ENCODE measurements around the gene CWC22. TPM values are rescaled to one million over a fixed set of nuclear protein-coding genes. Genes with fewer than 3 reads are reported as not detected.
"Not testable (repeated sequence)": the region's sequence is repeated elsewhere in the genome, so short reads cannot be mapped to it uniquely, and the experiment has no call there.

The CWC22 gene
- polyA plus RNA-seq, 3 donors from 2014 or later: 15.2 to 28.3 (median 21.1) TPM

DNA sequence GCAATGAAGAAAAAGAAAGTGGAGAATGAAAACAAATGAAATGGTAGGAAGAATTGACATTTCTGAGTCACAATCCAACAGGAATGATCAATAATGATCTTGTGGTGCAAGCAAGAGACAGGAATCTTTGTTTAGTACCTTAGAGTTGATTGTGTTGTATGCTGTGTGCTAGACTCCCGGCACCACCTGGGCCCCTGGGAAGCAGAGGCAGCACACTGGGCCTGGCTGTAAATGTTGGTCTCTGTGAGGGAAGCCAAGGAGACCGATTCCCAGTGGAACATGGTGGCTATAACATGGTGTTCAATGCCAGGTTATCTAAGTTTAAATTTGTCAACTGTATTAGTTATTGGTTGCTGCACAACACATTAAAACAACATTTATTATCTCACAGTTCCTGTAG is 9.8 kb upstream of the CWC22 start:
- Mint-ChIP-seq H3K9me3 (no peaks in the 10 kb centered on the region), H3K27me3 (ENCODE audit: low read depth in 3 of 3) (peaks cover 2 to 11% (median 2%) of the 10 kb centered on the region in 3 donors), H3K36me3 (no peaks in the 10 kb centered on the region), H3K27ac (no peak overlapping the region), H3K4me1 (no peaks in the 10 kb centered on the region), H3K4me3 (no peak overlapping the region)
- DNase-seq: no peak

DNA sequence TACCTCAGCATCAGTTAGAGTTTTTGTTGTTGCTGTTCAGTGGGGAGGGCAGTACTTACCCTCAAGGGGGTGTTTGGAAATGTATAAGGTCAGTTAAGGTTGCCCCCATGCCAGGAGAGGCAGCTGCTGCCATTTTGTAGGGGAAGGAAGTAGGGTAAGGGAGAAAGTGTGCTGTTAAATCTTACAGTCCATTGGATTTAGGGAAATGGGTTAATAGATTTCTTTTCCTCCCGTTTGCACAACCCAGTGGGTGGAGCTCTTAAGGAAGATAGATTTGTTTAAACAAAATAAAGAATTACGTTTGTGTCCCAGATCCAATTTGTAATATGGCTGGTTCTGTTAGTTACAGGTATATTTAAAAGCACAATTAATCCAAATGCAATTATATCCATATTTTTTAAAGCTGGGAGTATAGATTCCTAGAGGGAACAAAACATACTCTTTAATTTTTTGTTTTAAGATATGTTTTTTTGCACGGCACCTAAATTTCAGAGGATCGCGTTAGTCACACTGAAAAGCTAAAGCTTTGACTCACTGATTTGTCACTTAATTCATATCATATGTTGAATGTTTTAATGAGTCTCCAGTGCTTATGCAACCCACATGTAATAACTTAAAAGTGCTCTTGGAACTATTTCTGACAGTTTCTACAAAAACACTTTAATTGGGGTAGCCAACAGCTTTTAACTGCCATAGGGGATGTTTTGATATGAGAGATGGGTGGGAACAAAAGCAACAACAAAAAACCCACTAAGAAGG is 9.0 kb upstream of the CWC22 start:
- H3K4me1 Mint-ChIP-seq: no peaks in the 10 kb centered on the region
- no peaks in the 10 kb centered on the region for H3K9me3 Mint-ChIP-seq
- no peak overlapping the region for H3K27ac Mint-ChIP-seq
- DNase-seq: no peak
- H3K4me3 Mint-ChIP-seq: no peak overlapping the region
- peaks cover 2 to 11% (median 2%) of the 10 kb centered on the region in 3 donors for H3K27me3 Mint-ChIP-seq (ENCODE audit: low read depth in 3 of 3)
- no peaks in the 10 kb centered on the region for H3K36me3 Mint-ChIP-seq

DNA sequence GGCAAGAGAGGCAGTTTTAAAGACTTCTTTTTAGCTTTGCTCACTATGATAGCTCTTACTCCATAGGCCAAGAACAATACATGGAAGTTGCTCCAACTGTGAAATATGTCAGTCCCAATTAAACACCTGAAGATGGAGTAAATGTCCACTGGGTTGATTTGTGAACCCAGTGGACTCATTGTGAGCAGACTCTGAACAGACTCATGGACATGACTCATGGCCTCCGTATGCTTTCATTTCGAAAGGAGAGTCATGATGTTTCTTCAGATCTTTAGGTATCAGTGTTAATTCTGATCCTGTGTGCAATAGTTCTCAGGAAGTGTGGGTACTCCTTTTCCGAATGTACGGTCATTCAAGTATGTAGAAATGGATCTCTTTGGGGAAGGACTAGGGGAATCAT is 5.4 kb upstream of the CWC22 start:
- H3K4me3 Mint-ChIP-seq: no peak overlapping the region
- peaks cover under 1% of the 10 kb centered on the region in 2 donors for H3K4me1 Mint-ChIP-seq
- no peak overlapping the region for H3K27ac Mint-ChIP-seq

DNA sequence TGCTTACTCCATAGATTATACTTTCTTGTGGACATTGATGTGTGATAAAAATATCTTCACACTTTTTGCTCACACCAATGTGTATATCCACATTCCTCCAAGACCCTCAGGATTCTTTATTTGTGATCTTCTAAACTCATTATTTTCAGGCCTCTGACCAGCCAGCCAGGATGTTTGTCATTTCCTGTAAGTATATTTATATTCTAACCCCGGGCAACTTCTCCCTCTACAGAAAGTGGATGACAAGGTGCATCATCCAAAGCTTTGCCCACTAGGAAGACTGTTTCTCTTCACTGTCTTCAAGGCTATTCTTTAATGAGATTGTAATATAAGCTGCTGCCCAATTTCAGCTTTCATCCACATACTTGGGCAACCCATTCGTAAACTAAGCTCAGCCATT is 3.6 kb upstream of the CWC22 start:
- no peaks in the 10 kb centered on the region for H3K36me3 Mint-ChIP-seq
- no peaks in the 10 kb centered on the region for H3K9me3 Mint-ChIP-seq
- no peak for DNase-seq
- peaks cover 17 to 18% of the 10 kb centered on the region in 2 donors for H3K4me1 Mint-ChIP-seq
- no peak overlapping the region for H3K4me3 Mint-ChIP-seq
- no peak overlapping the region for H3K27ac Mint-ChIP-seq
- H3K27me3 Mint-ChIP-seq (ENCODE audit: low read depth in 3 of 3): peaks cover 2 to 8% (median 8%) of the 10 kb centered on the region in 3 donors

More for the DNA sequence above, 5.4 kb upstream of the CWC22 start:
- H3K27me3 Mint-ChIP-seq (ENCODE audit: low read depth in 3 of 3): peaks cover 2 to 7% (median 2%) of the 10 kb centered on the region in 3 donors
- H3K9me3 Mint-ChIP-seq: no peaks in the 10 kb centered on the region
- no peak for DNase-seq
- H3K36me3 Mint-ChIP-seq: no peaks in the 10 kb centered on the region

DNA sequence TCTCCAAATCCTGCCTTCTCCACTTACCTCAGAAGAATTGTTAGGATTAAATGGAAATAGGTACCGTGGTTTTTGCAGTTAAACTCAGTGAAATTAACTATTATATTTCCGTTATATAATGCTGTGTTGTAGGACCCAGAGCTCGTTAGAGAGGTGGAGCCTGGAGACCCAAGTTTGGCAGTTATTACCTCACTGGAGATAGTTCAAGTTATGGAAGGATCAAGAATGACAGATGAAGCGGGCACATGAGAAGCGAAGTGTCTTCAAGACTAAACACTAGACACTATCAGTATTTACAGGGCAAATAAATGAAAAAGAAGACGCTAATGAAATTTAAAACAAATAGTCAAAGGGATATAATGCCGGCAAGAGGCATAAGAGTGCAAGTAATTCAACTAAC is 866 bp downstream of the CWC22 start:
- Mint-ChIP-seq H3K27me3 (ENCODE audit: low read depth in 3 of 3) (peaks cover 0 to 8% (median 6%) of the 10 kb centered on the region in 3 donors), H3K36me3 (no peaks in the 10 kb centered on the region), H3K27ac (peak overlapping the region; percentile 99 to 100 (median 100)), H3K4me1 (peaks cover 36 to 50% of the 10 kb centered on the region in 2 donors), H3K4me3 (peak overlapping the region; percentile 94 to 98 (median 97)), H3K9me3 (no peaks in the 10 kb centered on the region)
- no peak for DNase-seq

DNA sequence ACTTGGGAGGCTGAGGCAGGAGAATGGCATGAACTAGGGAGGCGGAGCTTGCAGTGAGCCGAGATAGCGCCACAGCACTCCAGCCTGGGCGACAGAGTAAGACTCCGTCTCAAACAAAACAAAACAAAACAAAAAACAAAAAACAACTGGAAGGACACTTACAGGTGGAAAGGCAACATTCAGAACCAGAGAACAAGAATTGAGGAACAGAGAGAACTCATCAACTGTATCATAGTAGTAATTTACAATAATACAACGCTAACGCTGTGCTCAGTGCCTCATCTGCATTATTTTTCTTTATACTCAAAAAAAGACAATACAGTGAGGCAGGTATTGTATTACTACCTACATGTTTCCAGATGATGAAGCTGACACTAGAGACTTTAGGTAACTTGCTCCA is 1.6 kb downstream of the CWC22 start:
- peaks cover 39 to 54% of the 10 kb centered on the region in 2 donors for H3K4me1 Mint-ChIP-seq

DNA sequence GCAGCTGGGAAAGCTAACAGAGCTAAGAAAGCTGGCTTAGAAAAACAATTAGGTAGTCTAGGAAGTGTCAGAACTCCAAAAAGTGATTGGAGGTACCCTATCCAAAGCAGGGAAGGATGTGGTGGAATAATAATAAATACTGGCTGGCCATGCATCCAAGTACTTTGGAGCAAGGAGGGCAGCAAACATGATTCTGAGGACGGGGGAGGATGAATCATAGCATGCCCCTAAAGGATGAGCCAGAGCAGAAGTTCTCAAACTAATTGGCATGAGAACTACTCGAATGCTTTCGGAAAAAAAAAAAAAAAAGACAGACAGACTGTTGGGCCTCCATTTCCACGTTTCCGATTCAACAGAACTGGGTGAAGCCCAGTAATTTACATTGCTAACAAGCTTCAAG is 2.4 kb downstream of the CWC22 start:
- Mint-ChIP-seq H3K27me3 (ENCODE audit: low read depth in 3 of 3) (peaks cover 0 to 8% (median 6%) of the 10 kb centered on the region in 3 donors), H3K36me3 (no peaks in the 10 kb centered on the region), H3K4me3 (peak overlapping the region in 2 of 5 donors; percentile 36 to 46), H3K27ac (peak overlapping the region in 2 of 6 donors; percentile 56 to 58), H3K4me1 (peaks cover 40 to 58% of the 10 kb centered on the region in 2 donors), H3K9me3 (no peaks in the 10 kb centered on the region)
- DNase-seq: no peak

More for the DNA sequence above, 1.6 kb downstream of the CWC22 start:
- H3K27me3 Mint-ChIP-seq (ENCODE audit: low read depth in 3 of 3); H3K9me3 Mint-ChIP-seq; DNase-seq; H3K36me3 Mint-ChIP-seq: not testable (repeated sequence)
- peak overlapping the region; percentile 94 to 98 (median 97) for H3K4me3 Mint-ChIP-seq
- H3K27ac Mint-ChIP-seq: peak overlapping the region in 2 of 6 donors; percentile 56 to 99

DNA sequence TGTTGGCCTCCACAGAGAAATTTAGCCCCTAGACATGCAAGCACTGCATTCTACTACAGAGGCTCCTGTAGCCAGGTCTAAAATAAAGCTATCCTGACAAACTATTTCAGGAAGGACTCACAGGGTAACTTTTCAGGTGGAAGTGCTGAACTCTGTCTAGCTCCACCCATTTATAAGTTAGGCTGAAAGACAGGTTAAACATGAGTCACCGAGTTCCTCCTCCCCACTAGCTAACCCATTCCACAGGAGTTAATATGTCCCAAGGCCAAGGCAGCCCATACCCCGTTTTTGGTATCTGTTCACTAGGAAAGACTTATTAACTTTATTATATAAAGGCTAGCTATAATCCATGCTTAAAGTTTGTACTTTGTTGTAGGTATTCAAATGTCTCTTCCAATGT is 3.5 kb downstream of the CWC22 start:
- Mint-ChIP-seq H3K9me3 (no peaks in the 10 kb centered on the region), H3K27me3 (ENCODE audit: low read depth in 3 of 3) (peaks cover 0 to 8% (median 6%) of the 10 kb centered on the region in 3 donors), H3K36me3 (no peaks in the 10 kb centered on the region), H3K27ac (peak overlapping the region in 2 of 6 donors; percentile 26 to 48), H3K4me1 (peaks cover 40 to 64% of the 10 kb centered on the region in 2 donors), H3K4me3 (no peak overlapping the region)
- no peak for DNase-seq

DNA sequence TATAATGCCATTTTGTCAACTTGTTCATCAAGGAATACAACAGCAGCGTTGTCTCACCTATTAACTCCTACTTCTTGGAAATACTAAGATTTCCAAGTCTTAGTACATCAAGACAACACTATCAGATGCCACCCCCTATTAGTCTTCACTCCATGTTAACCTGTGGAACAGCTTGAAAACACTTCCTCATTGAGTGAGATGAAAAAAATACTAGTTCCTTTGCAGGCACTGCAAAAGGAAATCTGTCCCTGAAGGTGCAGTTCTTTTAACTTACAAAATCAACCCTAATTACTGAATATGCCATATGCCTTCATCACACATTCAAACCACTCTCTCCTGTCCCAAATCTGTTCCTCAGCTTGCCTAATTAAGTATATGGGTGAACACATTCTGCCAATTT is 4.0 kb downstream of the CWC22 start:
- H3K27ac Mint-ChIP-seq: peak overlapping the region in 1 of 6 donors; percentile 20
- peaks cover 42 to 69% of the 10 kb centered on the region in 2 donors for H3K4me1 Mint-ChIP-seq
- no peaks in the 10 kb centered on the region for H3K36me3 Mint-ChIP-seq
- no peaks in the 10 kb centered on the region for H3K9me3 Mint-ChIP-seq
- peaks cover 0 to 8% (median 8%) of the 10 kb centered on the region in 3 donors for H3K27me3 Mint-ChIP-seq (ENCODE audit: low read depth in 3 of 3)
- no peak for DNase-seq
- no peak overlapping the region for H3K4me3 Mint-ChIP-seq

DNA sequence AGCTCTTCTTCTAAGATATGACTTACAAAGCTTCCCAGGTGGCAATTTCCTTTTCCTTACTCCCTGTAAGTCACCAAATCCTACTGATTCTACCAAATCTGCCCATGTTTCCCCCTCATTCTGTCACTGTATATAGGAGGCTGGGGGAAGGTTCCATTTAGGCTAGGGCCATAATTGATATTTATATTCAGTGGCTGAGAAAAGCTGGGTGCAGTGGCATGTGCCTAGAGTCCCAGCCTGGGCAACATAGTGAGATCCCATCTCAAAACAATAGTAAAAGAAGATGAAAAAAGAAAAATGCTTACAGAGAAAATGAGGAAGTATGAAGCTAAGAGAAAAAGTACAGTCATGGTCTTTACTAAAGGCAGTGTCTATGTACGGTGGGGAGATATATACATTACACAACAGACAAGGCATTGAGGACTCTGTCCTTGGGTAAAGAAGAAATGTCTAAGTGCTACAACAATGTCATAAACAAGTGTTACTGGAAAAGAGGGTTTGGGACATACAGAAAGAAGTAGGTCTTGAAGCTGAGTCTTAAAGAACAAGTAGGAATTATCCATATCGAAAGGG is 4.8 kb downstream of the CWC22 start:
- Mint-ChIP-seq H3K4me1 (peaks cover 43 to 73% of the 10 kb centered on the region in 2 donors), H3K4me3 (no peak overlapping the region), H3K9me3 (no peaks in the 10 kb centered on the region), H3K36me3 (no peaks in the 10 kb centered on the region), H3K27ac (peak overlapping the region in 1 of 6 donors; percentile 23), H3K27me3 (ENCODE audit: low read depth in 3 of 3) (peaks cover 0 to 8% (median 8%) of the 10 kb centered on the region in 3 donors)
- DNase-seq: no peak

DNA sequence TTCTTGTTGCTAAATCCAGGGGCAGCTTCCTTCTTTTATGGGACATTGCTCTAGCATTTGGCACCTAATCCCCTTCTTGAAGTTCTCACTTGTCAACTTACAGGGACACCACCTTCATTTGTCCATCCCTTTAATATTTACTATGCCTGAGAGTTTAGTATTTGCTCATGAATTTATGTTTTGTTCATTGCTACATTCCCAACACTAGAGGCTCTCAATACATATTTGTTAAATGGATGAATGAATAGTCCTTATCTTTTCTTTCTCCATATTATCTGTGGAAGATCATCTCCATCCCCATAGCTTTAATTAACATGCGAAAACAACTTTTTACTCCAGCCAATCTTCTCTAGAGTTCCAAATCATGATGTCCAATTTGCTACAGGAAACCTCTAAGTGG is 5.4 kb downstream of the CWC22 start:
- H3K4me1 Mint-ChIP-seq: peaks cover 38 to 72% of the 10 kb centered on the region in 2 donors
- H3K27ac Mint-ChIP-seq: peak overlapping the region in 3 of 6 donors; percentile 7 to 53 (median 27)
- H3K9me3 Mint-ChIP-seq: no peaks in the 10 kb centered on the region
- no peak overlapping the region for H3K4me3 Mint-ChIP-seq
- H3K27me3 Mint-ChIP-seq (ENCODE audit: low read depth in 3 of 3): peaks cover 0 to 4% (median 3%) of the 10 kb centered on the region in 3 donors
- H3K36me3 Mint-ChIP-seq: no peaks in the 10 kb centered on the region
- no peak for DNase-seq

DNA sequence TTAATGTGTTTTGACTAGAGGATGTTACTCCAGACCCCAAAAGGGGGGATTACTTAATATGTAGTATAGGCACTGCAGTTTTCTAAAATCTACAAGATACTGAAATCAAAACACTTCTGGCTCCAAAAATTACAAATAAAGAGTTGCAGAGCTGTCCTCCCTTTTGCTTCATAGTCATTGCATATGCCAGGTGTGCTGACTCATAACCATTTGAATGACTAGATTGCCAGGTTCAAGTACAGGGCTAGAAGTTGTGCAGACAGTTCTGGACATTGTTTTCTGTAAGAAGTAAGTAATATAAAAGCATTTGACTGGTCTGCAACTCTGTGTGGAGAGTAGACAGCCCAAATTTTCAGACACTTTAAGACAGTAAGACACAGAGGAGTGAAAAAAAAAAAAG is 6.7 kb downstream of the CWC22 start:
- no peak overlapping the region for H3K4me3 Mint-ChIP-seq
- peak overlapping the region in 1 of 6 donors; percentile 44 for H3K27ac Mint-ChIP-seq
- peaks cover 34 to 75% of the 10 kb centered on the region in 2 donors for H3K4me1 Mint-ChIP-seq

DNA sequence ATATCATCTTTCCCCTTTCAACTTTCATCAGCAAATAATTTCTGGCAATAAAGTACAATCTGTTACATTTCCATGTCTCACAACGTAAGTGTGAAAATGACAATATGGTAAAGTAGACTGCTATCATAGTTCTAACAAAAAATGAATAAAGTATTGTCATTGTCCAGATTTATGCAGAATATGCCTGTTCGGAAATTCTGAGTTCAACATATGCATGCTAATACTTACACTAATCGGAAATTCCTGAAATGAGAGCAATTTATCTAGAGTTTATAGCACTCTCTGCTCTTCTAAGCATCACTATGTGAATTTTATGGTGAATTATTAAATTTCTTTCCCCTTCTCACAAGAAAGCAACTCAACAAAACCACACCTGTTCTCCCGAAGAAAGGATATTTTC is 8.1 kb downstream of the CWC22 start:
- H3K36me3 Mint-ChIP-seq: no peaks in the 10 kb centered on the region
- H3K4me3 Mint-ChIP-seq: no peak overlapping the region
- H3K4me1 Mint-ChIP-seq: peaks cover 37 to 70% of the 10 kb centered on the region in 2 donors
- DNase-seq: no peak
- peaks cover 0 to 1% (median 0%) of the 10 kb centered on the region in 3 donors for H3K27me3 Mint-ChIP-seq (ENCODE audit: low read depth in 3 of 3)
- no peaks in the 10 kb centered on the region for H3K9me3 Mint-ChIP-seq
- no peak overlapping the region for H3K27ac Mint-ChIP-seq

More for the DNA sequence above, 6.7 kb downstream of the CWC22 start:
- Mint-ChIP-seq H3K36me3 (no peaks in the 10 kb centered on the region), H3K9me3 (no peaks in the 10 kb centered on the region), H3K27me3 (ENCODE audit: low read depth in 3 of 3) (peaks cover 0 to 1% (median 0%) of the 10 kb centered on the region in 3 donors)
- no peak for DNase-seq
